HG03066 (cell line): ENCODE results near the gene UBE3D.
"Not testable (repeated sequence)": the region's sequence is repeated elsewhere in the genome, so short reads cannot be mapped to it uniquely, and the experiment has no call there.

Source experiments
- ATAC-seq: cut with Tn5 transposase; IDR thresholded peaks from one replicate; pipeline ENCODE4 v1.9.1; 2021; ENCODE audit warnings: low read depth; ENCODE audit not compliant: unreplicated experiment

UBE3D gene

GRCh38 chr6:82921258-82921657 lies 144.4 kb downstream of the UBE3D start:
- no peak for ATAC-seq

- ATAC-seq, result no peak
Observed at GRCh38 chr6:82917346-82918064, 148.1 kb downstream of the UBE3D start.

GRCh38 chr6:82915666-82916065 lies 150.0 kb downstream of the UBE3D start:
- no peak for ATAC-seq

GRCh38 chr6:82914511-82914910 lies 151.1 kb downstream of the UBE3D start:
- no peak for ATAC-seq

GRCh38 chr6:82910820-82911219 lies 154.8 kb downstream of the UBE3D start:
- ATAC-seq, result no peak

GRCh38 chr6:82910395-82910794 lies 155.2 kb downstream of the UBE3D start:
- no peak for ATAC-seq

- no peak for ATAC-seq
Observed at GRCh38 chr6:82909551-82909950, 156.1 kb downstream of the UBE3D start.

GRCh38 chr6:82908661-82909060 lies 157.0 kb downstream of the UBE3D start:
- ATAC-seq, result no peak

- ATAC-seq, result no peak
Observed at GRCh38 chr6:82906951-82907350, 158.7 kb downstream of the UBE3D start.

- ATAC-seq, result no peak
Observed at GRCh38 chr6:82906489-82906888, 159.2 kb downstream of the UBE3D start.

GRCh38 chr6:82904860-82905259 lies 160.8 kb downstream of the UBE3D start:
- ATAC-seq, result no peak

- no peak for ATAC-seq
Observed at GRCh38 chr6:82904257-82904656, 161.4 kb downstream of the UBE3D start.

- no peak for ATAC-seq
Observed at GRCh38 chr6:82902290-82902689, 163.4 kb downstream of the UBE3D start.

GRCh38 chr6:82894653-82895259 lies 170.9 kb downstream of the UBE3D start:
- no peak for ATAC-seq

GRCh38 chr6:82893889-82894652 lies 171.6 kb downstream of the UBE3D start:
- no peak for ATAC-seq

- ATAC-seq, result not testable (repeated sequence)
Observed at GRCh38 chr6:82891503-82891902, 174.1 kb downstream of the UBE3D start.

GRCh38 chr6:82891076-82891475 lies 174.6 kb downstream of the UBE3D start:
- no peak for ATAC-seq

- ATAC-seq, result no peak
Observed at GRCh38 chr6:82890240-82890639, 175.4 kb downstream of the UBE3D start.

- no peak for ATAC-seq
Observed at GRCh38 chr6:82889143-82889542, 176.5 kb downstream of the UBE3D start.

GRCh38 chr6:82882363-82883023 lies 183.1 kb downstream of the UBE3D start:
- no peak for ATAC-seq

- ATAC-seq, result no peak
Observed at GRCh38 chr6:82881519-82881918, 184.1 kb downstream of the UBE3D start.
